ENCODE results near the gene INHBA. TPM values are rescaled to one million over a fixed set of nuclear protein-coding genes. Genes with fewer than 3 reads are reported as not detected.

The INHBA gene
- total RNA-seq, 1 experiment from 2014 or later, result 14.4 TPM

- no peak for DNase-seq (ENCODE audit: low read depth)
- in situ Hi-C loops (cut with HindIII; ENCODE audit: low pct_unique_long_range_greater_than_20kb, low sequenced_read_pairs), result no loop called here
Observed at GRCh38 chr7:41694495-41694894, 8.4 kb downstream of the INHBA start.

- DNase-seq (ENCODE audit: low read depth), result peak; percentile 53
- in situ Hi-C loops (cut with HindIII; ENCODE audit: low pct_unique_long_range_greater_than_20kb, low sequenced_read_pairs), result no loop called here
Observed at GRCh38 chr7:41693150-41693997, 9.5 kb downstream of the INHBA start.

GRCh38 chr7:41692251-41692650 lies 10.6 kb downstream of the INHBA start:
- in situ Hi-C loops (cut with HindIII; ENCODE audit: low pct_unique_long_range_greater_than_20kb, low sequenced_read_pairs), result no loop called here

GRCh38 chr7:41691286-41692190 lies 11.4 kb downstream of the INHBA start:
- in situ Hi-C loops (cut with HindIII; ENCODE audit: low pct_unique_long_range_greater_than_20kb, low sequenced_read_pairs), result no loop called here
- DNase-seq (ENCODE audit: low read depth), result no peak

More at GRCh38 chr7:41692251-41692650, 10.6 kb downstream of the INHBA start:
- no peak for DNase-seq (ENCODE audit: low read depth)

GRCh38 chr7:41689815-41690214 lies 13.1 kb downstream of the INHBA start:
- in situ Hi-C loops (cut with HindIII; ENCODE audit: low pct_unique_long_range_greater_than_20kb, low sequenced_read_pairs), result no loop called here
- DNase-seq (ENCODE audit: low read depth), result no peak

GRCh38 chr7:41688906-41689305 lies 14.0 kb downstream of the INHBA start:
- in situ Hi-C loops (cut with HindIII; ENCODE audit: low pct_unique_long_range_greater_than_20kb, low sequenced_read_pairs), result no loop called here
- DNase-seq (ENCODE audit: low read depth), result no peak

GRCh38 chr7:41688012-41688625 lies 14.8 kb downstream of the INHBA start:
- in situ Hi-C loops (cut with HindIII; ENCODE audit: low pct_unique_long_range_greater_than_20kb, low sequenced_read_pairs), result no loop called here
- no peak for DNase-seq (ENCODE audit: low read depth)

GRCh38 chr7:41685684-41686083 lies 17.2 kb downstream of the INHBA start:
- no peak for DNase-seq (ENCODE audit: low read depth)
- in situ Hi-C loops (cut with HindIII; ENCODE audit: low pct_unique_long_range_greater_than_20kb, low sequenced_read_pairs), result no loop called here

- no peak for DNase-seq (ENCODE audit: low read depth)
- in situ Hi-C loops (cut with HindIII; ENCODE audit: low pct_unique_long_range_greater_than_20kb, low sequenced_read_pairs), result no loop called here
Observed at GRCh38 chr7:41682422-41682821, 20.5 kb downstream of the INHBA start.

GRCh38 chr7:41679566-41679965 lies 23.3 kb downstream of the INHBA start:
- no peak for DNase-seq (ENCODE audit: low read depth)
- in situ Hi-C loops (cut with HindIII; ENCODE audit: low pct_unique_long_range_greater_than_20kb, low sequenced_read_pairs), result no loop called here

GRCh38 chr7:41674505-41675023 lies 28.3 kb downstream of the INHBA start:
- in situ Hi-C loops (cut with HindIII; ENCODE audit: low pct_unique_long_range_greater_than_20kb, low sequenced_read_pairs), result no loop called here
- no peak for DNase-seq (ENCODE audit: low read depth)

GRCh38 chr7:41661596-41661995 lies 41.3 kb downstream of the INHBA start:
- in situ Hi-C loops (cut with HindIII; ENCODE audit: low pct_unique_long_range_greater_than_20kb, low sequenced_read_pairs), result no loop called here
- no peak for DNase-seq (ENCODE audit: low read depth)

GRCh38 chr7:41659539-41659938 lies 43.4 kb downstream of the INHBA start:
- DNase-seq (ENCODE audit: low read depth), result no peak
- in situ Hi-C loops (cut with HindIII; ENCODE audit: low pct_unique_long_range_greater_than_20kb, low sequenced_read_pairs), result no loop called here

- in situ Hi-C loops (cut with HindIII; ENCODE audit: low pct_unique_long_range_greater_than_20kb, low sequenced_read_pairs), result no loop called here
- no peak for DNase-seq (ENCODE audit: low read depth)
Observed at GRCh38 chr7:41656366-41656765, 46.5 kb downstream of the INHBA start.

GRCh38 chr7:41655426-41655825 lies 47.5 kb downstream of the INHBA start:
- DNase-seq (ENCODE audit: low read depth), result no peak
- in situ Hi-C loops (cut with HindIII; ENCODE audit: low pct_unique_long_range_greater_than_20kb, low sequenced_read_pairs), result no loop called here

GRCh38 chr7:41652267-41652666 lies 50.6 kb downstream of the INHBA start:
- DNase-seq (ENCODE audit: low read depth), result no peak
- in situ Hi-C loops (cut with HindIII; ENCODE audit: low pct_unique_long_range_greater_than_20kb, low sequenced_read_pairs), result no loop called here

- no peak for DNase-seq (ENCODE audit: low read depth)
- in situ Hi-C loops (cut with HindIII; ENCODE audit: low pct_unique_long_range_greater_than_20kb, low sequenced_read_pairs), result no loop called here
Observed at GRCh38 chr7:41648501-41648900, 54.4 kb downstream of the INHBA start.

- no peak for DNase-seq (ENCODE audit: low read depth)
- in situ Hi-C loops (cut with HindIII; ENCODE audit: low pct_unique_long_range_greater_than_20kb, low sequenced_read_pairs), result no loop called here
Observed at GRCh38 chr7:41643616-41644015, 59.3 kb downstream of the INHBA start.

GRCh38 chr7:41641665-41642014 lies 61.2 kb downstream of the INHBA start:
- in situ Hi-C loops (cut with HindIII; ENCODE audit: low pct_unique_long_range_greater_than_20kb, low sequenced_read_pairs), result no loop called here
- DNase-seq (ENCODE audit: low read depth), result no peak
